Neutrophil (primary cell): ENCODE results near the gene ARF1.

Experiments
- H3K27ac ChIP-seq: fragments of 200-600 bp; sonication (generic); 2 replicates; pipeline ENCODE4 v1.5.1; 2016; ENCODE audit warnings: mild to moderate bottlenecking, moderate library complexity
- H3K27me3 ChIP-seq: fragments of 200-600 bp; sonication (generic); 2 replicates; pipeline ENCODE4 v1.6.0; 2016; ENCODE audit warnings: mild to moderate bottlenecking
- H3K36me3 ChIP-seq: fragments of 200-600 bp; sonication (generic); 2 replicates; pipeline ENCODE4 v1.5.1; 2017
- H3K4me1 ChIP-seq, 2 experiments: fragments of 200-600 bp in 1 of 2; sonication (generic) in 1 of 2; 1 replicate in 1 of 2; 2 replicates in 1 of 2; pipeline versions ENCODE4 v1.5.1 to v1.6.1; 2013 to 2016; ENCODE audit warnings: low read depth in 1 of 2, low read length in 1 of 2, mild to moderate bottlenecking in 1 of 2, moderate library complexity in 1 of 2; ENCODE audit not compliant: control insufficient read depth in 1 of 2, insufficient read depth in 1 of 2
- H3K4me3 ChIP-seq, 2 experiments: fragments of 200-600 bp in 1 of 2; sonication (generic) in 1 of 2; 1 replicate in 1 of 2; 2 replicates in 1 of 2; pipeline ENCODE4 v1.5.1; 2013 to 2016; ENCODE audit warnings: low read depth in 1 of 2, low read length in 1 of 2, mild to moderate bottlenecking in 1 of 2, moderate library complexity in 1 of 2
- H3K9me3 ChIP-seq: fragments of 200-600 bp; sonication (generic); 2 replicates; pipeline ENCODE4 v1.5.1; 2016
- CTCF ChIP-seq: fragments of 200-600 bp; sonication (generic); IDR thresholded peaks from 2 replicates; pipeline ENCODE4 v1.5.1; 2016; ENCODE audit warnings: antibody characterized with exemption

The ARF1 gene

GRCh38 chr1:228122921-228123441, 40.5 kb downstream of the ARF1 start:
- no peak overlapping the region for H3K4me3 ChIP-seq
- no peak for TF ChIP-seq CTCF
- no peaks in the 10 kb centered on the region for H3K36me3 ChIP-seq

GRCh38 chr1:228123505-228123904, 41.0 kb downstream of the ARF1 start:
- Histone ChIP-seq H3K27me3 (peaks cover 21% of the 10 kb centered on the region), H3K9me3 (no peaks in the 10 kb centered on the region), H3K4me3 (no peak overlapping the region), H3K27ac (no peak overlapping the region), H3K4me1 (peaks cover 0 to 5% of the 10 kb centered on the region in 2 experiments), H3K36me3 (no peaks in the 10 kb centered on the region)
- TF ChIP-seq CTCF, result no peak

More at GRCh38 chr1:228122921-228123441, 40.5 kb downstream of the ARF1 start:
- Histone ChIP-seq H3K9me3 (no peaks in the 10 kb centered on the region), H3K27ac (no peak overlapping the region), H3K27me3 (peaks cover 21% of the 10 kb centered on the region), H3K4me1 (peaks cover 0 to 5% of the 10 kb centered on the region in 2 experiments)

GRCh38 chr1:228125185-228125584, 42.7 kb downstream of the ARF1 start:
- Histone ChIP-seq H3K4me1 (peaks cover 0 to 5% of the 10 kb centered on the region in 2 experiments), H3K36me3 (no peaks in the 10 kb centered on the region), H3K4me3 (no peak overlapping the region), H3K9me3 (no peaks in the 10 kb centered on the region), H3K27me3 (peaks cover 21% of the 10 kb centered on the region), H3K27ac (no peak overlapping the region)
- no peak for TF ChIP-seq CTCF

- H3K36me3 ChIP-seq, result no peaks in the 10 kb centered on the region
- H3K4me1 ChIP-seq, result peaks cover 13 to 21% of the 10 kb centered on the region in 2 experiments
- no peaks in the 10 kb centered on the region for H3K9me3 ChIP-seq
- H3K27ac ChIP-seq, result no peak overlapping the region
- H3K4me3 ChIP-seq, result no peak overlapping the region
- no peaks in the 10 kb centered on the region for H3K27me3 ChIP-seq
- no peak for TF ChIP-seq CTCF
Measured at GRCh38 chr1:228131766-228132165, 49.3 kb downstream of the ARF1 start.

GRCh38 chr1:228134591-228134990, 52.1 kb downstream of the ARF1 start:
- TF ChIP-seq CTCF, result no peak
- no peaks in the 10 kb centered on the region for H3K36me3 ChIP-seq
- no peaks in the 10 kb centered on the region for H3K27me3 ChIP-seq
- no peak overlapping the region for H3K4me3 ChIP-seq
- no peak overlapping the region for H3K27ac ChIP-seq
- peaks cover 23 to 33% of the 10 kb centered on the region in 2 experiments for H3K4me1 ChIP-seq
- no peaks in the 10 kb centered on the region for H3K9me3 ChIP-seq
